Activated CD4-positive, CD25-positive, alpha-beta regulatory T cell treated with anti-CD3 and anti-CD28 coated beads, Interleukin-2, amount 50 U/mL, for 24 hours (primary cell): ENCODE results near the gene RFC2.
A peak's percentile ranks its signal among the peaks of the same experiment; 100 is the strongest.

Experiments used
- ATAC-seq, 2 donors: fragments of 150-1000 bp; cut with Tn5 transposase; one replicate each; pipeline ENCODE4 v1.10.0; 2021; ENCODE audit warnings: mild to moderate bottlenecking in 1 of 2, moderate library complexity in 1 of 2

Gene RFC2

DNA sequence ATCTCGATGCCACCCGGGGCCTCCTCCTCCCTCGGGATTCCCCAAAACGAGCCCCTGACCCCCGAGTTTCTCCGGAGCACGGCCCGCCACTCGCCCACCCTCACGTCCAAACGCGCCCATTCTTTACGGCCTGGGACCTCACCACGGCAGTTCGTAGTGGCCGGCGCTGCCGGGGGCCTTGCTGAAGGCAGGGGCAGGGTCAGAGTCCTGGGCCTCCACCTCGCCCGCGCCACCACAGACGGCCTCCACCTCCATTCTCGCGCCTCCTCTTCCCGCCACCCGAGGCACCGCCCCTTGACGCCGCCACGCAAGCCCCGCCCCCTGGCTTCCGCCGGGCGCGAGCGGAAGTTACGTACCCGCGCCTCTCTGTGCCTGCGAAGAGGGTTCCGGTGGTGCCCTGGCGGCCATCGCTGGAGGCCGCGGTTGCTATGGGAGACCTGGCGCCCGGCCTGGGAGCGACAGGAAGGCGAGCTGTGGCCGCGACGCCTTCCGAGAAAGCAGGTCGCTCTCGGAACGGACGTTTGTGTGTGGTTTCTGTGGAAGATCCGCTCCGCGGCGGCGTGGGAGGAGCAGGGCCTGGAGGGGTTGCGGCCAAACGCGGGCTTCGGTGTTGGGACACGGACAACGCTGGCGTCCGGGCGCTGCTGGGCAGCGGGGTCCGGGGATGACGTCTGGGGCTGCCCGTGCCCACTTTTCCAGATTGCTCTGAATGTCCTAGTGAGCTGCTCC is at the start of gene RFC2:
TSS of gene RFC2 (minus strand) at position 271 of the 729 bp plus-strand sequence. CDS start at position 255, 16 bp downstream.
- ATAC-seq = peak; percentile 97 to 98

GRCh38 chr7:74302745-74303221 is 48.6 kb upstream of the RFC2 start:
- no peak for ATAC-seq

DNA sequence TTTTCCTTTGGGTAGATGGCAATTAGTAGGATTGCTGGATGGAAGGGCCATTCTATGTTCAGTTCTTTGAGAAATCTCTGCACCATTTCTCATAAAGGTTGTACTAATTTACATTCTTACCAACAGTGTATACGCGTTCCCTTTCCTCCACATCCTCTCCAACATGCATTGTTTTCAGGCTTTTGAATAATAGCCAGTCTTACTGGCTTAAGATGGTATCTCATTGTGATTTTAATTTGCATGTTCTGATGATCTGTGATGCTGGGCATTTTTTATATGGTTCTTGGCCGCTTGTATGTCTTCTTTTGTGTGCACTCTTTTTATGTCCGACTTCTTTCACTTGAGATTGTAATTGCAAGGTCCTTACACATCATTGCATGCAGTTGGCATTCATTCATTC is 46.7 kb upstream of the RFC2 start:
- no peak for ATAC-seq

- no peak for ATAC-seq
Observed at GRCh38 chr7:74299401-74299800, 45.2 kb upstream of the RFC2 start.

GRCh38 chr7:74297516-74298233 is 43.5 kb upstream of the RFC2 start:
- ATAC-seq = no peak

DNA sequence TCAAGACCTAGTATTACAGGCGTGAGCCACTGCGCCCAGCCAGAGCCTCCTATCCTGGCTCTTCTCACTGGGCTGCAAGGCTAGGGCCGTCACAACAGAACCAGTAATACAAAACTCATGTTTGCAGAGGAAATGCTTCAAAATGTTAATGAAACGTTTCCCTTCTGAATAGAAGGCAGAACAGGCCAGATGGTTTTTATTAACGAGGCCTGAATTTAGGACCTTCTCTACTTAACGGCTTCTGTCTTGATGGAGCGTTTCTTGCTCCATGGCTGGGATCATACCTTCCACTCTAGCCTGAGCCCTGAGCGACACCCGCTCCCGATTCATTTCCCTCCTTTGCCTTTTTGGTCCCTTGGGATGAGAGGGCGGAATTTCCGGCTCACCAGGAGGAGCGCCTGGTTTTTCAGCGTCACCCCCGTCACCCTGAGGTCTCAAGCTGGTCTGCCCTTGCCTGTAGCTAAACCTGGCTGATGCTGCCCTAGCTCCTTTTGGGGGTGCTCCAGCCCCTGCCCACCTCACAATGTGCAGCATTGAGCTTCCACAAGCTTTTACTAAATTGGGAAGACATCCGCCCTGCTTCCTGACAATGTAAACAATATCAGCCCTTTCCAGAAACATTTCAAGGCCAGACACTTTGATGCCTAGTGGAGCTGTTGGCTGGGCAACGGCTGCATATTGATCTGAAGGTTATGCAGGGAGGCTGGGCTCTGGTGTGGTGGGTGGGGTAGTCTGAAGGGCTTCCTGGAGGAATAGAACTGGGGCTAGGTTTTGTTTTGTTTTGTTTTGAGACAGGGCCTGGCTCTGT is 40.2 kb upstream of the RFC2 start:
- ATAC-seq = no peak

DNA sequence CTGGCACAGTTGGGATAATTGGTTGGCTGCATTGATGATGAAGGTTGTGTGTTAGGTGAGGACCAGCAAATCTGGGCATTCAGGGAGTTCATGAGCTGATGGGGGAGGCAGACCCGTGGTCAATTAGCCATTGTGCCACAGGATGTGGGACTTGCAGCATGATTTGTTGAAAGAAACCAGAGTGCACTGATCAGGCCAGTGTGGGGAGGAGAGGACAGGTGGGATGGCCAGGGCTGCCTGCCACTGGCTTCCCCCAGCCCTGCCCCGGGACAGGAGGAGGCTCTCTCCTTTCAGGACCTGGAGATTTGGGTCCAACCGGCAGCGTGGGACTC is 39.3 kb upstream of the RFC2 start:
- no peak for ATAC-seq

DNA sequence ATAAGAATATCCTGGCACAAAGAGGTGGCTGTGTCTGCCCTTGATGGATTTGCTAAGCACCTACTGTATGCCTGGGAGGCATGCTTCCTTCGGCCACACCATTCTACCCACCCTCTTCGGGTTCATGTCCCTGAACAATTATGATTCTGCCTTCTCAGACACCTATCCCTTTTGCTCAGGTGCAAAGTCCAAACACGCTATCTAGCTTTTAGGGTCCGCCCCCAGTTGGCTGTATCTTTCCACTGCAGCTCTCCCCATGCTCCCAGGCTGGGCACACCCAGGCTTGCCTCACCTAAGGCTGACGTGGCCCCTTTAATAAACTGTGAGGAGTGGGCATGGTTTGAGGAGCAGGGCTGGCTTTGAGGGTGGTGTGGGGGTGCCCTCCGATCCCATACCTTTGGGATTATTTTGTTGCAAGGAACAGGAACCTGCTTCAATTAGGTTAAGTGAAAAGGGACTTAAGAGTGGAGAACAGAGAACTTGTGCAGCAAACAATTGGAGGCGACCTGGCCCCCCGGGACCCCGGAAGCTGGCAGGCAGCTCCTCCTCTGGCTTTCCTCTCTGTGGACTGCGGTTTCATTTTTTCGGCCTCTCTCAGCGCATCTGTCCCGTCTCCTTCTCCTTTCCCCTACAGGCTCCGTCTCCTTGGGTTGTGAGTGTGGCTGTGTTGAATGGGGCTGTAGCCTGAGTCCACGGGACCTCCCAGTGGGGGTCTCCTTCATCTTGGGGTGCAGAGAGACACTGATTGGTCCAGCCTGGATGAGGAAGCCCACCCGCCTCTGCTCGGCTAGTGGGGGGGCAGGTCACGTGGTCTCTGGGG is 38.8 kb upstream of the RFC2 start:
- ATAC-seq = no peak

- ATAC-seq = no peak
Observed at GRCh38 chr7:74291535-74291934, 37.3 kb upstream of the RFC2 start.

- no peak for ATAC-seq
Observed at GRCh38 chr7:74290981-74291441, 36.8 kb upstream of the RFC2 start.

DNA sequence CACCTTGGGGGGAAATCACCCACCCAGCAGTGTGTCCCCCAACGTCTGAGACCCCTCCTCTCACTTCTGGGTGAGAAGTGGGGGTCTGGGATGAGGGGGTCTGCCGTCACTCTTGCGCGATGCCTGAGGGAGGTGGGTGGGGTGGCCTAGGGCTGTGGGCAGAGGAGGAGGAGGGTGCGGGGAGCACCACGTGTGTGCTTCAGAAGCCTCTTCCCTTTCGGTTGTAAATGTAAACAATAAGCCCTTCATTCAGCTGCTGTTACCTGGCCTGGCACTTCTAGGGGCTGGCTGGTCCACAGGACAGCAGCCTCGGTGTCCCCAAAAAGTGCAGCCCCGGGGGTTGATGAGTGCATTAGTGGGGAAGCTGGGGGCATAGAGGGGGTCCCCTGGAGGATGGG is 36.4 kb upstream of the RFC2 start:
- no peak for ATAC-seq

DNA sequence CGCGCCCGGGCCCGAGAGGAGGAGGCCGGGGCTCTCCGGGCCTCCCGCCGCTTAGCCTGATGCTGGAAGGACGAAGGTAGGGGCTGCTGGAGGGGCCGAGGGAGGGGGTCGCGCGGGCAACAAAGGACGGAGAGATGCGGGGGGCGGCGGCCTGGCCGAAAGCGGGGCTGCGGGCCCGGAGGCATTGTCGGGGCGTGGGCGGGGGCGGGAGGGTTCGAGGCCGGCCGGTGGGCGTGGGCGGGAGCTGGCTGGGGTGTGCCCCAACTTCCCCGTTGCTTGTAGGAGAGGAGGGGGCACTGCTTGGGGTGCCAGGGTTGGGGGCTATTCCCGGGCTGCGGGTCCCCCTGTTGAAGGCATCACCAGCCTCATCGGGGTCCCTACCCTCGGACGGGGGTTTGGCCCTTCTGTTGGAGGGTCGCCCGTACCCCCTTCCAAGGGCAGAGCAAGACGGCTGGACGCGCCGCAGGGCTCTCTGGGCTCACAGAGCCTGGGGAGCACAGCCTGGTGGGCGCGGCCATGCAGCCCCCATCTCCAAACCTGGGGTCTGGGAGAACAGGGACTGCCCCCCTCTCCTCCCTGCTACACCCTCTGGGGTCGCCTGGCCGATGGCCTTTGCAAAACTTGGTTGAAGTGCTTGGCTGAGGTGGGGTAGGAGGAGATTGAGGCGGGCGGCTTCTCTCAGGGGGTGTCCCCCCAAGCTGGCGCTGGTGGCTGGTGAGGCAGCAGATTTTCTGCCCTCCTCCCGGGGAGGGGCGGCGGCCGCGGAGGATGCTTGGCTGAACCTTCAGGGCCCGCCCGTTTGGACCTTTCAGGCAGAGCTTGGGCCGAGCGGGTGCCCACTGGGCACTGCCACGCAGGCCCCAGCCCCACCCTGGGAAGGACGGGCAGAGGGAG is 35.7 kb upstream of the RFC2 start:
- peak in 1 of 2 donors; percentile 28 for ATAC-seq

- peak; percentile 83 to 86 for ATAC-seq
Observed at GRCh38 chr7:74289018-74289658, 34.9 kb upstream of the RFC2 start, which contains the start of gene CLIP2. Gene CLIP2, plus strand, starts transcription at chr7:74289407. Its CDS starts 28,140 bp downstream, at chr7:74317547.

- ATAC-seq = no peak
Observed at GRCh38 chr7:74288034-74288881, 34.1 kb upstream of the RFC2 start.

DNA sequence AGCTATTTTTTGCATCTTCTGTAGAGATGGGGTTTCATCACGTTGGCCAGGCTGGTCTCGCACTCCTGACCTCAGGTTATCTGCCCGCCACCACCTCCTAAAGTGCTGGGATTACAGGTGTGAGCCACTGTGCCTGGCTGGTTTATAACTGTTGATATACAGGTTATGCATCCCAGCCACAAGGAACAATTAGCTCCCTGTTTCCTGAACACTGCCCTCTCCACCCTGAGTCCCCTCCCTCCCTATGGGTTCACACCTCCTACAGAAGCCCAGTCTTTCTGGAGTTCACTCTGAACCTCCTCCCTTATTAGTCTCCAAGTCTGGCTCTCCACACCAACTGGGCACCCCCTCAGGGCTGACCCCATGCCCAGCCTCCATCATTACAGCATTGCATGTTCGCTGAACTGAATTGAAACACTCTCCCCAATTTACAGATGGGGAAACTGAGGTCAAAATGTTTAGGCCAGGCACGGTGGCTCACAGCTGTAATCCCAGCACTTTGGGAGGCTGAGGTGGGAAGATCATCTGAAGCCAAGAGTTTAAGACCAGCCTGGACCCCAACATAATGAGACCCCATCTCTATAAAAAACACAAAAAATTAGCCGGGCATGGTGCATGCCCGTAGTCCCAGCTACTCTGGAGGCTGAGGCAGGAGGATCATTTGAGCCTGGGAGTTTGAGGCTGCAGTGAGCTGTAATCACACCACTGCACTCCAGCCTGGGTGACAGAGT is 33.3 kb upstream of the RFC2 start:
- ATAC-seq = no peak

GRCh38 chr7:74286131-74286530 is 31.9 kb upstream of the RFC2 start:
- ATAC-seq = no peak

DNA sequence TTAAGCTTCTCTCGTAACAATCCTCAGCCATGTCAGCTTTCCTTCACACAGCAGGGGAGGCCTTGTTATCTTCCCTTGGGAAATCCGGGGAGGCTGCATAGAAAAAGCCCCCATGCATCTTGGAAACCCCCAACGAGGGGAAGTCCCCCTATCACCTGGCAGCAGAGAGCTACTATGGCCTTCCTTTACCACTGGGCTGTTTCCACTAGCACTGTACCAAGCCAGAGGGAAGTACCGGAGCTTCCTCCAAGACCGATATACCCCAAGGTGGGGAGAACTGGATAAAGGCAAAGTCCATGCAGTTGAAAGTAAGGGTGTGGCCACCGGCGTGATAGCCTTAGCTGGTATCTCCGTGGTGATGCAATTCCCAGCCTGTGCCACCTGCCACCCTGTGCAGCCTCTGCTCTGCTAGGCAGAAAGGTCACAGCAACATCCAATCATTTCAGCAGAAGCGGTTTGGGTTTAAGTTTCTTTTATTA is 30.6 kb upstream of the RFC2 start:
- ATAC-seq = peak; percentile 9 to 16

- no peak for ATAC-seq
Observed at GRCh38 chr7:74283858-74284447, 29.8 kb upstream of the RFC2 start.
